HG03378 (cell line): ENCODE results near the gene AKR1E2.

Experiments used
- ATAC-seq: cut with Tn5 transposase; IDR thresholded peaks from one replicate; pipeline ENCODE4 v1.9.1; 2021; ENCODE audit warnings: mild to moderate bottlenecking, moderate library complexity; ENCODE audit not compliant: unreplicated experiment

Gene AKR1E2

GRCh38 chr10:4825868-4826791, at the start of gene AKR1E2:
Gene AKR1E2 (plus strand): TSS chr10:4826207. CDS start chr10:4826325, 118 bp downstream.
- peak; percentile 56 for ATAC-seq

DNA sequence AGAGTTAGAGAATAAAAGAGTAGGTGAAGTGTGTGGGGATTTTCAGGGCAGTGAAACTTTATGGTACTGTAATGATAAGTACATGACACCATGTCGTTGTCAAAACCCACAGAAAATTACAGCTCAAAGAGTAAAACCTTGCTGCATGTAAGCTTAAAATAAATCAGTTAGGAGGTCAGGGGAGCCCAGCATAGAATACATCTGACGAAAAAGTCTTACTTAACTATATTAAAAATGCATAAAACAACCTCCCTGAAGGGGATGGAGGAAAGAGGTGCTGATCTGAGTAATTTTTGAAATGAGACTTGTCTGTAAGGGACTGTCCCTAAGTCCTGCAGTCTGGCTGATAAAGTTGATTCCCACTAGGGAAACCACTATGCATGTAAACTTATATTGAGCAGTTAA, 49.8 kb upstream of the AKR1E2 start:
- ATAC-seq = no peak

GRCh38 chr10:4778761-4779160, 47.2 kb upstream of the AKR1E2 start:
- ATAC-seq = no peak

- ATAC-seq = no peak
Measured at GRCh38 chr10:4780091-4780490, 45.9 kb upstream of the AKR1E2 start.

- ATAC-seq = no peak
Measured at GRCh38 chr10:4780782-4781181, 45.2 kb upstream of the AKR1E2 start.

DNA sequence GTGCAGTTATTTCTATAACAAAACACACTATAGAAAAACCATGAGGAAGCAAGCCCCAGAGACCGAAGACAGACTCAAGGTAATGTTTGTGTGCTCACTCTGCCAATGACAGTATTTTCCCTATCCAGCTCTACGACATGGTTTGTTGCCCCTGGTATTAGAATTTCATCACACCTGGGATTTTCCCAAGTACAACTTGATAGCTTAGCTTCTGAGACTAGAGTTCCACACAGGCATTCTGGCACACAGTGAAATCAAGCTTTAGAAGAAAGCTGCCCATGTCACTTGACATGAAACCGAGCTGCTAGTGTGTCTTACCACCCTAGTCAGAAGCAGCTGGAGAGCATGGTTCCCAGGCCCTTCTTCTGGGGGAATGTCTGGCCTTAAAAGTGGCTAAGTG, 44.1 kb upstream of the AKR1E2 start:
- ATAC-seq = no peak

GRCh38 chr10:4784667-4785333, 41.2 kb upstream of the AKR1E2 start:
- no peak for ATAC-seq

DNA sequence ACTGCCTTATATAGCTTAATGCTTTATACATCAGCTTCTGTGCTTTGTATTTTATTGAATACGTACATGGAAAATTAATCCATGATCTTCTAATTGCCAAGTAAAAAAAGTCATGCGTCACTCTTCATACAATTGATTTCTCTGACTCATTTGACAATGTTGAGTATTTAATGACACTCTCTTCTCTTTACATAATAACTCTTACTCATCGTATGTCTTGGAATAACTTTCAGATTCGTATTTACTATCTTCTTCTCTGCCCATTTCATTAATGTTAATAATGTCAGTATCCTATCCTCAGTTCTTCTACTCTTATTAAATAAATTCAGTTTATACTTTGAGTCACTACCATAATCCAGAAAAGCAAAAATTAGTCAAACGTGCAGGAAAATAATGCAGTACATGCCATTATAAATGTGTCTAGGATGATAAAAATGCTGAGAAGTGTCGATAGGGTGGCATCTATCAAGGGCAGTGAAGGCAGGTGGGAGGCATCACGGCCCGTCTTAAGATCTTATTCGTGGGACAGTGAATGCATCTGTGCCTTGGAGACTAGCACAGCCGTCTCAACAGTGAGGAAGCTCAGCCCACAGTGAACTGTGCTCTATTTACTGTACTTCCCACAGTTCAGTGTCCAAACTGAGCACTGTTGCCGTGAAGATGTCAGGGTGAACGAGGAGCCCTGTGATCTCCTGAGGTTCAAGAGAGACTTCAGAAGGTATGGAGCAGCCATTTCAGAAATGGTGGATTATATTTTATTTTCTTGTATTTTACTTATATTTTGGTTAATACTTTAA, 39.8 kb upstream of the AKR1E2 start:
- ATAC-seq = no peak

GRCh38 chr10:4790045-4790444, 36.0 kb upstream of the AKR1E2 start:
- ATAC-seq = no peak

DNA sequence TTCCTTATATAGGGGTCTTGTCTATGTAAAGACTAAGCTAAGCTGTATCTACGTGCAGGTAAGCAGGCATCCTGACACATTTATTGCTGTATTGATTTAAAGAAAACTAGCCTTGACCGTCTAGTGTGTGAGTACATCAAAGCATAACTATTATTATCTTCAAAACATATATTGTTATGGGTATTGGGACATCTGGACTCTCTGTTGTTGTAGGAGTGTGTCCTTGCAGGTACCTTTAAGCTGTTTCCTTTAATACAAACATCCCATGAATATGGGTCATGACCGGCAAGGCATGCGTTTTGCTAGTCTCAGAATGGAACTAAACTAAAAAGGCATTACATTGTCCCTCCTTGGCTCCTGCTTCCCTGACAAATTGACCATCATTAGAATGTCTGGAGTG, 35.1 kb upstream of the AKR1E2 start:
- no peak for ATAC-seq

- no peak for ATAC-seq
Measured at GRCh38 chr10:4792381-4792780, 33.6 kb upstream of the AKR1E2 start.

DNA sequence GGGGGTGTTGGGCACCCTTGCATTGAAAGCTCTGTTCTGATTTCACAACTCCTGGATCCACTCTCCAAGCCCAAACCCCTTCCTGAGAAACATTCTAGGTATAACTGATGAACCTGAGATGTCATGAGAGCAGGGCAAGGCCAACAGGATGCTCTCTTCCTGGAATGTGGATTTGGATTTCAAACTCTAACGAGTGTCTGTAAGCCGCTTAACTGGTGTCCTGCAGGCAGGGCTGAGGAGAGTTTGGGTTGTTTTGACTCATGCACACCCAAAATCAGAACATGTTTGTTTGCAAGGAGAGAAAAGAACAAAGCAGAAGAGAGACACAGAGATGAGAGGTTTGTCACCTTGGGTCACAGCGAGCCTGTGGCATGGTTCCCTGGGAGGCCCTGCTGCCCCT, 24.6 kb upstream of the AKR1E2 start:
- no peak for ATAC-seq

GRCh38 chr10:4802711-4803487, 23.1 kb upstream of the AKR1E2 start:
- ATAC-seq = no peak

DNA sequence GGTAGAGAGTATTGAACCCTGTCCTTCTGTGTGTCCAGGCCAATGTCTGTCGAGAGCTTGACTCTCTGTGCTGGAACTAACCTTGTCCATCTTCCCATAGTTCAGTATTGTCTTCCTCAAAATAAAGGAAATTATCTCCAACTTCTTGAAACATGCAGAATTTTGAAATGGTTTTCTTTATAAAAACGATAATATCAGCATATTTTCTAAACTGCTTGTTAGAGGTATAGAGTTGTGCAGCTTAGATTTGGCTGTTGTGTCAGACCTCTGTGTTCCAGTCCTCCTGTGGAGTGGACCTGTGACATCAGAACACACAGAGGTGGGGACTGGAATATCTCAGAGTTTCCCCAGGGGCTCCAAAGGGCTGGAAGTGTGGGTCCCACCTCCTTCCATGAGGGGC, 22.2 kb upstream of the AKR1E2 start:
- ATAC-seq = no peak

DNA sequence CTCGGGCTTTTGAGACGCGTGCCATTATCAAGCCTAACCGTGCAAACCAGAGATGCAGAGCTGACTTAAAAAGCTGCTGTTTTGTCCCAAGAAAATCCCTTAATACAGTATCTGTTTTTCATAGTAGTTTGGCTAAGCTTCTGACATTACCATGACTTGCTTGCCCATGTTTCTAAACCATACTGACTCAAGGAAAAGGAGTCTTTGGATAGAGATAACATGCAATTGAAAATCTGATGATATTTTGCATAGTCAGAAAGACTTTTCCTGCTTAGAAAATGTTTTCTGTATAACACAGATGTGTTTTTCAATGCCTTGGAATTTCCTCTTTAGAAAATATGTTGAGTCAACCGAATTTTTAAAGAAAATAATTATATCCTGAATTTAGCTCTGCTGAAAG, 21.5 kb upstream of the AKR1E2 start:
- ATAC-seq = no peak

DNA sequence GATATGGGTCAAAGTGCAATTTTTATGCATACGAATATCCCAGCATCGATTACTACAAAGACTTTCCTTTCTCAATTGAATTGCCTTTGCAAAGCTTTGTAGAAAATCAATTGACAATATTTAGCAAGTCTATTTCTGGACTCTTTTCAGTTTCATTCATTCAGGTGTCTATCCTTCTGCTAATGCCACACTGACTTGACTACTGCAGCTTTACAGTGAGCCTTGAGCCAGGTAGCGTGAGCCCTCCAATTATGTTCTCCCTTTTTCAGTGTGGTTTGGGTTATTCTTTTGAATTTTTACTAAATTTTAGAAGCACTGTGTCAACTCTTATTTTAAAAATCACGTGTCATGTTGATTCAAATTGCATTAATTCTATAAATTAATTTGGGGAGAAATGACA, 19.5 kb upstream of the AKR1E2 start:
- ATAC-seq = no peak

DNA sequence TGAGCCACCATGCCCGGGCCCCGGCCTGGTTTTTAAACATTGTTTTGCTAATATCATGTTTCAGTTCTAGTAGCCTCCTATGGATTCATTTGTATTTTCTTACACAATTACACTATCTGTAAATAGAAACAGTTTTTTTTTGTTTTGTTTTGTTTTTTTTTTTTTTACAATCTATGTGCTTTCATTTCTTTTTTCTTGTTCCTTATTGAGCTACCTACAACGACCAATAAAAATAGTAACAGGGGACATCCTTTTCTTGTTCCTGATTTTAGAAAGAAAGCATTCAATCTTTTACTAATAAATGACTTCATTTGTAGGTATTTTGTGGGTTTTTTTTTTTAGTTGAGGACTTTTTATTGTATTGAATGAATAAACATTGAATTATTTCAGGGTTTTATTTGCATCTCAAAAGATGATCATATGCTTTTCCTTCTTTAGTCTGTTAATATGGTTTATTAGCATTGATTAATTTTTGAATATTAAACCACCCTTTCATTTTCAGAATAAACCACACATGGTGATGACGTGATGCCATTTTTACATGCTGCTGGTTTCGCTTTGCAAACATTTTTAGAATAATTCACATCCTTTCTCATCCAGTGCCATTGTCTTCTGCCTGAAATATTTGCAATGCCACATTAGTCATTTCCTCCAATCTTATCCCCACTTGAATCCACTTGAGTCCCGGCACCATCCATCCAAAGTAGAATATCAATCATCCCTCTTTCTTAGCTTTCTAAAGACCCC, 18.1 kb upstream of the AKR1E2 start:
- ATAC-seq = peak; percentile 68

- ATAC-seq = no peak
Measured at GRCh38 chr10:4809156-4809555, 16.9 kb upstream of the AKR1E2 start.

- ATAC-seq = no peak
Measured at GRCh38 chr10:4810092-4810491, 15.9 kb upstream of the AKR1E2 start.

DNA sequence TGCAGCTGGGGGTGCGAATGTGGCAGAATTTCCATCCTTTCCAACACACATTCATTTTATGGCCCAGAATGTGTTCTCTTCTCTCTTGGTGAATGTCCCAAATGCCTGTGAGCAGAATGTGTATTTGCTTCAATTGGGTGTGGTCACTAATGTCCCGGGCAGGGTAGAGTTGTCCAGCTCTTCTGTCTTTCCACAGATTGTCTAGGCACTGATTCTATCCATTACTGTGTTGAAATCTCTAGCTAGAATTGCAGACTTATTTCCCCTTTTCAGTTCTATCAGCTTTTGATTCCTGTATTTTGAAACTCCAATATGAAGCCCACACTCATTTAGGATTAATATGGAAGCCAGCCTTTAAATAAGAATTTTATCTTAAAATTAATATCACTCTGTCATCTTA, 14.0 kb upstream of the AKR1E2 start:
- ATAC-seq = no peak
